Measurements from ENCODE around the gene GMEB2.

GRCh38 chr20:63658749-63659187, 31.9 kb upstream of the GMEB2 start:
- no peak for TF ChIP-seq TARDBP (IDR thresholded peaks at IDR 0.05)
- no peak for TF ChIP-seq BHLHE40 (IDR thresholded peaks at IDR 0.05; ENCODE audit: borderline replicate concordance)
